CD4-positive, alpha-beta memory T cell (primary cell): ENCODE measurements around the gene PDCD1. TPM values are rescaled to one million over a fixed set of nuclear protein-coding genes. Genes with fewer than 3 reads are reported as not detected.

Experiments used
- CTCF ChIA-PET: fragments of 350-600 bp; sonication (Branson Sonifier 250); formaldehyde crosslinking; loops from one replicate; lab custom pipeline; 2021; ENCODE audit warnings: inconsistent platforms; ENCODE audit not compliant: partially characterized antibody; lab: Charles Lee
- POLR2A ChIA-PET: fragments of 350-600 bp; sonication (Branson Sonifier 250); formaldehyde crosslinking; loops from one replicate; lab custom pipeline; 2021; ENCODE audit not compliant: partially characterized antibody; lab: Charles Lee
- DNase-seq, 5 donors: peaks; one replicate each; pipeline versions ENCODE4 v3.0.0 to v3.0.0-alpha.2; 2020 to 2022; ENCODE audit warnings: mixed read lengths in 1 of 5
- H3K27ac ChIP-seq: one replicate; pipeline ENCODE4 v1.7.0; 2013; ENCODE audit warnings: low read depth, low read length
- H3K27me3 ChIP-seq: 2 replicates; pipeline ENCODE4 v1.7.0; 2013; ENCODE audit warnings: mild to moderate bottlenecking, low read length, moderate library complexity; ENCODE audit not compliant: insufficient read depth
- H3K36me3 ChIP-seq: 2 replicates; pipeline ENCODE4 v1.7.0; 2013; ENCODE audit warnings: mild to moderate bottlenecking, low read length, moderate library complexity; ENCODE audit not compliant: insufficient read depth
- H3K4me1 ChIP-seq: 2 replicates; pipeline ENCODE4 v1.7.0; 2013; ENCODE audit warnings: mild to moderate bottlenecking, low read length, moderate library complexity; ENCODE audit not compliant: insufficient read depth
- H3K4me3 ChIP-seq, 2 donors: one replicate each; pipeline ENCODE4 v1.7.0; 2013; ENCODE audit warnings: low read length in 2 of 2, mild to moderate bottlenecking in 1 of 2
- H3K9me3 ChIP-seq, 2 donors: one replicate each; pipeline ENCODE4 v1.7.0; 2013; ENCODE audit warnings: low read length in 2 of 2, control low read depth in 1 of 2; ENCODE audit not compliant: control insufficient read depth in 1 of 2
- H3K27ac Mint-ChIP-seq, 7 donors: one replicate each; pipeline ENCODE4 v1.8.0; 2020 to 2021; ENCODE audit warnings: mixed read lengths in 7 of 7, mild to moderate bottlenecking in 6 of 7, inconsistent platforms in 3 of 7, moderate library complexity in 3 of 7
- H3K27me3 Mint-ChIP-seq, 2 donors: one replicate each; pipeline ENCODE4 v1.8.0; 2020 to 2021; ENCODE audit warnings: mixed read lengths in 2 of 2
- H3K36me3 Mint-ChIP-seq, 2 donors: one replicate each; pipeline ENCODE4 v1.8.0; 2020 to 2021; ENCODE audit warnings: mixed read lengths in 2 of 2, inconsistent platforms in 1 of 2, mild to moderate bottlenecking in 1 of 2
- H3K4me1 Mint-ChIP-seq, 4 donors: one replicate each; pipeline ENCODE4 v1.8.0; 2020 to 2021; ENCODE audit warnings: mixed read lengths in 4 of 4, mild to moderate bottlenecking in 1 of 4
- H3K4me3 Mint-ChIP-seq, 8 donors: one replicate each; pipeline ENCODE4 v1.8.0; 2020 to 2021; ENCODE audit warnings: mixed read lengths in 8 of 8, mild to moderate bottlenecking in 7 of 8, moderate library complexity in 6 of 8, inconsistent platforms in 3 of 8
- H3K9me3 Mint-ChIP-seq, 8 donors: one replicate each; pipeline ENCODE4 v1.8.0; 2020 to 2021; ENCODE audit warnings: mixed read lengths in 8 of 8, mild to moderate bottlenecking in 5 of 8, inconsistent platforms in 3 of 8, moderate library complexity in 1 of 8
- intact Hi-C: fragments of 100-400 bp; cut with micrococcal nuclease; formaldehyde crosslinking; loops from one replicate; pipeline ENCODE4 v1.15.1; 2023
- polyA plus RNA-seq, 2 donors: library from polyadenylated mRNA; unstranded; fragments of 300-500 nt; fragmentation: Illumina TruSeq; gene quantifications; one replicate each; pipeline ENCODE4 v1.2.3, GENCODE V29; 2021
- total RNA-seq, 2 experiments: library from RNA; stranded (reverse); gene quantifications; one replicate each; pipeline ENCODE4 v1.2.3, GENCODE V29; 2021

The PDCD1 gene
- total and polyA plus RNA-seq, 4 experiments from 2014 or later: 5.2 to 12.4 (median 6.1) TPM

DNA sequence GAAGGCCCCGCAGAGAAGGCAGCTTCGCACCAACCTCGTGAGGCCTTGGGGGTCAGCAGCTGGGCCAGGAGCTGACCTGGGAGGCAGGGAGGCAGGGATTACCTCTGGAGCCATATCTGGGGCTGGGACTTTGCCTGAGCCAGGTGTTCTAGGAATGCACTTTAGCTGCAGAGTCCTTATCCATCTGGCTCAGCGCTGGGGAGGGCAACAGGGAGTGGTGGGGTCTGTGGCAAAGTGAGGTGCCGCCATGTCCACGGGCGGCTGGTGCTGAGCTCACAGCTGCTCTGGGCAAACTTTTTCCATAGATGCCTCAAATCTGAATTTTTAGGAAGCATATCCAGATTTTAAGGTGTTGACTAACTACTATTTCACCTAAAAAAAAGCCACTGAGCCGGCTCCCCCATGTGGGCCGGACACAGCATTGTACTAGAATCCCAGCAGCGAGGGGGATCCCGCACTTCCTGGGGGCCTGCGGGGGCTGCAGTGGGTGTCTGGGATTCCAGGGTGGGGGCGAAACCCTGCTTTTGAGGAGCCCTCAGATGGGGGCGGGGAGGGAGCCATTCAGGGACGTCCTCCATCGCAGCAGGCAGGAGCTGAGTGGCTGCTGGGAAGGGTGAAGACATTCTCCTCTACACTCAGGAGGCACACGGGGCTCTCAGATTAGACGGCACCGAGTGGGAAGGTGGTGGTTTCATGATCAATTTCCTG is 45.5 kb upstream of the PDCD1 start:
- H3K27me3 ChIP-seq: no peaks in the 10 kb centered on the region
- no peaks in the 10 kb centered on the region for H3K36me3 ChIP-seq
- Mint-ChIP-seq H3K4me3 (no peak overlapping the region), H3K9me3 (no peaks in the 10 kb centered on the region), H3K36me3 (peaks cover 7 to 8% of the 10 kb centered on the region in 2 donors), H3K4me1 (peaks cover 0 to 9% (median 1%) of the 10 kb centered on the region in 4 donors), H3K27ac (no peak overlapping the region), H3K27me3 (no peaks in the 10 kb centered on the region)
- no peak overlapping the region for H3K4me3 ChIP-seq
- H3K4me1 ChIP-seq: no peaks in the 10 kb centered on the region
- H3K9me3 ChIP-seq: no peaks in the 10 kb centered on the region
- ChIA-PET CTCF (interaction anchor here (1.2 kb wide), 1 partner anchor 60 kb away, joined by 3 read pairs; no protein-coding TSS in a partner anchor), POLR2A (no interaction called here)
- no peak overlapping the region for H3K27ac ChIP-seq
- no peak for DNase-seq
- intact Hi-C loops: no loop called here

DNA sequence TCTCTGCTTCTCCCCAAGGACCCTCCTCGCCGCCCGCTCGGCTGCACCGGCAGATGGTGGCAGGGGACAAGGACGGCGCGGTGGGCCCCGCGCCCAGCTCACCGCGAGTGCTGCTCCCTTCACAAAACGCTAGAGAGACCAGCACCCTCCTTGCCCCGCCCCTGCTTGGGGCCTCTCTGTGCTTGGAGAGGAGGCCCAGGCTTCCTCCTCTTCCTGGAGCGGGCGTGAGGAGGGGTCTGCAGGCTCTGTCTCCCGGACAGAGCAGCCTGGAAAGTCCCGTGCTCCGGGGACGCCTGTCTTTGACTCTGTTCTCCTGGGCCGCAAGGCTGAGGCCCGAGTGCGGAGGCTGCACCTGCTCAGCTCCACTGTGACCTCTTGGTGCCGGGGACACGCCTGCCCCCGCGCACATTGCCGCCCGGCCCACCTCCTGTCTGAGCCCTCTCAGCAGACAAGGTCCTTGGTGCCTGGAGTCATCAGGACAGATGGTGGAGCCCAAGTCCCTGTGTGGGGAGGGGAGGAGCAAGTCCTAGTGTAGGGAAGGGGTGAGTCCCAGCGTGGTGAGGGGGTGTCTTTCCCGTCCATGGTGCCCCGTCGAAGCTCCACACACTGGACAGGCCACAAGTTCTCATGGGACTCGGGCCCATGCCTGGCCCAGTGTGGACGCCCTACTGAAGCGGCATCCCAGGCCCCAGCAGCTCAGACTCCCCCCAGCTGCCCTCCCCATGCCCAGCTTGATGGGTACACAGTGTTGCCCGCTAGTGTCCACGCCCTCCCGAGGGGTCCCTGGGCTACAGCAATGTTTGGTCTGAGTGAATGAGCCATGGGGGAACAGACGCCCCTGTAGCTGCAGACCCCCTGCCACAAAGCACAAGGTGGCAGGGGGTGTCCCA is 44.7 kb upstream of the PDCD1 start:
- Histone ChIP-seq H3K4me3 (no peak overlapping the region), H3K27ac (no peak overlapping the region), H3K27me3 (no peaks in the 10 kb centered on the region), H3K9me3 (no peaks in the 10 kb centered on the region), H3K36me3 (no peaks in the 10 kb centered on the region), H3K4me1 (no peaks in the 10 kb centered on the region)
- Mint-ChIP-seq H3K9me3 (no peaks in the 10 kb centered on the region), H3K27me3 (no peaks in the 10 kb centered on the region), H3K36me3 (peaks cover 5 to 7% of the 10 kb centered on the region in 2 donors), H3K4me3 (no peak overlapping the region), H3K4me1 (peaks cover 0 to 9% (median 1%) of the 10 kb centered on the region in 4 donors), H3K27ac (no peak overlapping the region)
- POLR2A ChIA-PET: no interaction called here
- intact Hi-C loops: no loop called here
- CTCF ChIA-PET: no interaction called here
- no peak for DNase-seq

DNA sequence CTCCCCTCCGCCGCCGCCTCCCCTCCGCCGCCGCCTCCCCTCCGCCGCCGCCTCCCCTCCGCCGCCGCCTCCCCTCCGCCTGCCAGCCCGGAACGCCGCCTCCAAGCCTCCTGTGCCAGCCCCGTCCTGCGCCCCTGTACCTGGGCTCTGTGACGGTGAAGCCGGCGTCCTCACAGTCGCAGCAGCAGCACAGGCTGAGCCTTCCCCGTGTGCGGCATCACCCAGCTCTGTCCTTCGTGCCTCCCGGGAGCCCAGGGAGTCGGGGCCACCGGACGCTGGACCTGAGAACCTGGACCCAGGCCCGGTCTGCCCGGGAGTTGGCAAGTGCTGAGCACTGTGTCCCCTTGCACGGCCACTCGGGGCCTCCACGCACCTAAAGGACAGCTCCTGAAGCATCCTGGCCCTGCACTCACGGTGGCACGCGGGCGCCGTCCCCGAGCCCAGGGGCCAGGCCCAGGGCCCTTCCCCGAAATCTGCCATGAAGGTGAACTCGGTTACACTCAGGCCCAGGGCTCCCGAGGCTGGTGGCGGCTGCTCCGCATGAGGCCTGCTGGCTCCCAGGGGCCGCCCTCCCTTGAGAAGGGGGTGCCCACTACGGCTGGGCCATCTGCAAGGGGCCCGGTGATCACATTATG is 43.8 kb upstream of the PDCD1 start:
- no peak for DNase-seq
- intact Hi-C loops: no loop called here
- Histone ChIP-seq H3K4me1 (no peaks in the 10 kb centered on the region), H3K4me3 (no peak overlapping the region), H3K27ac (no peak overlapping the region), H3K9me3 (no peaks in the 10 kb centered on the region), H3K27me3 (no peaks in the 10 kb centered on the region), H3K36me3 (no peaks in the 10 kb centered on the region)
- H3K27me3 Mint-ChIP-seq: no peaks in the 10 kb centered on the region
- peaks cover 0 to 9% (median 2%) of the 10 kb centered on the region in 4 donors for H3K4me1 Mint-ChIP-seq
- H3K4me3 Mint-ChIP-seq: no peak overlapping the region
- H3K27ac Mint-ChIP-seq: no peak overlapping the region
- POLR2A ChIA-PET: no interaction called here
- CTCF ChIA-PET: no interaction called here
- peaks cover 4 to 7% of the 10 kb centered on the region in 2 donors for H3K36me3 Mint-ChIP-seq
- no peaks in the 10 kb centered on the region for H3K9me3 Mint-ChIP-seq

DNA sequence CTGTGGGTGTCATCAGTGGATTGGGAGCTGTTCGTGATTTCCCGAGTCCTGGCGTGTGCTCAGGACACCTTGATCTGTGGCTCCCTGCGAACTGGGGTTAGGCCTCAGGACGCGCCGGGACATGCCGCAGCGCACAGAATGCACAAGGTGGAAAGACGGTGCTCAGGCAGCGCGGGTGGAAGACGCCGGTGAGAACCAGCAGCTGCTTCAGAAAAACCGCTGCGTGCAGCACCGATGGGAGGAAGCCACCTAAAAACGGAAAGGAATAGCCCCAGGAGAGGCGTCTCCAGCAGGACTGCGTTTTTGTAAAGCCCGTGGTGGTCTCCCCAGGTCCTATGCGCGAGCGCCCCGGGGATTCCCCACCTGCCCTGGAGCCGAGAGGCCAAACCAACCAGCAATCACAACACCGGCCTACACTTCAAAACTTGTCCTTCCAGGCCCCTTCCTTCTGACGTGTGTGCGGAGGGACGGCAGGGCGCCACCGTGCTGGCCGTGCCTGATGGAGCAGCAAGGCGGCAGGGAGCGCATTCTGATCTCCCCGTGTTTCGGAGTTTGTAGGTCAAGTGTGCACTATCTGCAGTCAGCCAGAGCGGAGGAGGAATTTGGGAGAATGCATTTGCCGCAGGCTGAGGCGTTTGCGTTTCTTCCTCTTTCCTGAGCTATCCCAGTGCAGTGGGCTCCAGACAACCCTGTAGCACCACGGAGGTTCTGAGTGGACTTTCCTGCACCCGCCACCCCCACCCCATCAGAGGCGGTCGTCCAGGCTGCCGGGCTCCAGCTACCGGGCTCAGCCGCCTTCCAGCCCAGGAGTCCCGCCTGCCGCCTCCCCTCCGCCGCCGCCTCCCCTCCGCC is 43.0 kb upstream of the PDCD1 start:
- Histone ChIP-seq H3K36me3 (no peaks in the 10 kb centered on the region), H3K27me3 (no peaks in the 10 kb centered on the region), H3K27ac (no peak overlapping the region), H3K4me3 (no peak overlapping the region), H3K9me3 (no peaks in the 10 kb centered on the region), H3K4me1 (no peaks in the 10 kb centered on the region)
- H3K36me3 Mint-ChIP-seq: peaks cover 2 to 10% of the 10 kb centered on the region in 2 donors
- no peaks in the 10 kb centered on the region for H3K9me3 Mint-ChIP-seq
- POLR2A ChIA-PET: no interaction called here
- peaks cover 0 to 14% (median under 1%) of the 10 kb centered on the region in 4 donors for H3K4me1 Mint-ChIP-seq
- intact Hi-C loops: no loop called here
- no peaks in the 10 kb centered on the region for H3K27me3 Mint-ChIP-seq
- peak overlapping the region in 2 of 8 donors; percentile 7 to 72 for H3K4me3 Mint-ChIP-seq
- H3K27ac Mint-ChIP-seq: no peak overlapping the region
- CTCF ChIA-PET: no interaction called here
- DNase-seq: no peak

DNA sequence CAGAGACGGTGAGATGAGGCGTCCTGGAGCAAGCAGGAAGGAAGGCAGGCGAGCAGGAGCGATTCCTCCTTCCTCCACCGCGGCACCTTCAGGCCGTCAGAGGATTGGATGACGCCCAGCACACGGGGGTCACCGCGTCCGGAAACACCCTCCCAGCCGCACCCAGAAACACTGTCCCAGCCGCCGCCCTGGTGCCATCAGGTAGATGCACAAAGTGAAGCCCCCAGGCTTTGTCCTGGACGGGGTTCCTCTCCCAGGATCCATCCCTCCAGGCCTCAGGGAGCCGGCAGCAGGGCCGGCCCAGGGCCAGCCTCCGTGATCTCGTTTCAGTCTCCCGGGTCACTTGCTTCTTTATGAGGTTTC is 42.3 kb upstream of the PDCD1 start:
- H3K36me3 Mint-ChIP-seq: peaks cover 2 to 10% of the 10 kb centered on the region in 2 donors
- H3K9me3 ChIP-seq: no peaks in the 10 kb centered on the region
- H3K4me3 ChIP-seq: no peak overlapping the region
- H3K4me1 ChIP-seq: no peaks in the 10 kb centered on the region
- H3K4me1 Mint-ChIP-seq: peaks cover 0 to 14% (median 3%) of the 10 kb centered on the region in 4 donors
- H3K27ac ChIP-seq: no peak overlapping the region
- no peaks in the 10 kb centered on the region for H3K27me3 Mint-ChIP-seq
- H3K9me3 Mint-ChIP-seq: peaks cover 0 to 1% (median 0%) of the 10 kb centered on the region in 8 donors
- CTCF ChIA-PET: no interaction called here
- DNase-seq: no peak
- no peaks in the 10 kb centered on the region for H3K27me3 ChIP-seq
- intact Hi-C loops: no loop called here
- H3K36me3 ChIP-seq: no peaks in the 10 kb centered on the region
- POLR2A ChIA-PET: no interaction called here
- H3K4me3 Mint-ChIP-seq: no peak overlapping the region
- H3K27ac Mint-ChIP-seq: no peak overlapping the region

DNA sequence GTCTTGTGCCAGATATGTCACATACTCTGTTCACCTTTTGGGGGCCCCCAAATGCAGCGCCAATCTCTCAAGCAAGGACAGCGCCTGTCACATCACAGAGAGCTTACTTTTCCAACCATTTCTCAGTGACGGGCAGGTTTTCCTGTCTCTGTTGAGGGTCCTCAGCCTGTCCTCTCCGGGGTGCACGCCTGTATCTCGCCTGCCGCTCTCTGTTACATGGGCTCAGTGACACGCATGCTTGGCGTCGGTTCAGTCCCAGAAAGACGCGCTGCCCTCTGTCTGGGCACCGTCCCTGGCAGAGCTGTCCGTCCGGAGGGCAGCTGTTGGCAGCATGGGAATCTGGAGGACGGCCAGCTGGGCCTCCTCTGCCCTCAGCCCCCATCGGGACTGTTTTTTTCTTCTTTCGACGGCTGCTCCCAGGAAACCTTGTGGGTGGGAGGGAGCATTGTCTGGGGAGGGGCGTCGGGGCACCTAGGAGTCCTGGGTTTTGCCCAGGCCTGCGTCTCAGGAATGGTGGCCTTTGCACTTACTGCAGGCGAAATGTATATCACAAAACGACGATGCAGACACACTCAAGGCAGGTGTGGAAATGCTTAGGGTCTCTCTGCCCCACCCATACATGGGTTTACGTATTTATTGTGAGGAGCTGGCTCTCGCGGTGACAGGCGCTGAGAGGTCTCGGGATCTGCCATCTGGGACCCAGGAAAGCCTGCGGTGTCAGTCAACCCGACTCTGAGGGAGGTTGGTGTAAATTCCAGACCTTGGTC is 41.7 kb upstream of the PDCD1 start:
- no peak overlapping the region for H3K4me3 Mint-ChIP-seq
- peaks cover 0 to 10% of the 10 kb centered on the region in 2 donors for H3K36me3 Mint-ChIP-seq
- H3K36me3 ChIP-seq: no peaks in the 10 kb centered on the region
- H3K4me3 ChIP-seq: no peak overlapping the region
- intact Hi-C loops: no loop called here
- no peaks in the 10 kb centered on the region for H3K4me1 ChIP-seq
- CTCF ChIA-PET: no interaction called here
- peaks cover 0 to 1% (median 0%) of the 10 kb centered on the region in 8 donors for H3K9me3 Mint-ChIP-seq
- H3K27me3 Mint-ChIP-seq: no peaks in the 10 kb centered on the region
- H3K27ac Mint-ChIP-seq: no peak overlapping the region
- peaks cover 0 to 10% (median 3%) of the 10 kb centered on the region in 4 donors for H3K4me1 Mint-ChIP-seq
- DNase-seq: no peak
- POLR2A ChIA-PET: no interaction called here
- no peak overlapping the region for H3K27ac ChIP-seq
- H3K9me3 ChIP-seq: no peaks in the 10 kb centered on the region
- H3K27me3 ChIP-seq: no peaks in the 10 kb centered on the region
